HG03045 (cell line): ENCODE results near the gene SPINK7.

Source experiments
- ATAC-seq: cut with Tn5 transposase; IDR thresholded peaks from one replicate; pipeline ENCODE4 v1.9.1; 2021; ENCODE audit warnings: mild to moderate bottlenecking, moderate library complexity; ENCODE audit not compliant: unreplicated experiment

The SPINK7 gene

GRCh38 chr5:148343603-148344487 is 31.6 kb downstream of the SPINK7 start:
- no peak for ATAC-seq

GRCh38 chr5:148347706-148348105 is 35.5 kb downstream of the SPINK7 start:
- no peak for ATAC-seq

DNA sequence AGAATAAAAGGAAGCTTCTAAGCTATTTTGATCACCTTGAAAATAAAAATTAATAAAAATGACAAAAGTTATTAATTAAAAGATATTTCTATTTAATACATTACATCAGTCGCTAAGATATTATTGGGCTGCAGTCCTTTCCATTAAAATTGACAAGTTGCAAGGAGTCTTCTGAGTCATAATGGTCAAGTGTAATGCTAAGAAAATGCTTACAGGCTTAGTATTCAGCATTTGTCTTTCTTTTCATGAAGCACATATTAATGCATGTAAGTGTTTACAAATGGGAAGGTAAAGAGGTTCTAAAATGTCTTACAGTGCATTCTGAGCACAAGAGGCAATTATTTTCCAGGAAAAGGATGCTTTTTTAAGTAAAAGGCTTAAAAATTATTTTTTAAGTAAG is 40.5 kb downstream of the SPINK7 start:
- no peak for ATAC-seq

DNA sequence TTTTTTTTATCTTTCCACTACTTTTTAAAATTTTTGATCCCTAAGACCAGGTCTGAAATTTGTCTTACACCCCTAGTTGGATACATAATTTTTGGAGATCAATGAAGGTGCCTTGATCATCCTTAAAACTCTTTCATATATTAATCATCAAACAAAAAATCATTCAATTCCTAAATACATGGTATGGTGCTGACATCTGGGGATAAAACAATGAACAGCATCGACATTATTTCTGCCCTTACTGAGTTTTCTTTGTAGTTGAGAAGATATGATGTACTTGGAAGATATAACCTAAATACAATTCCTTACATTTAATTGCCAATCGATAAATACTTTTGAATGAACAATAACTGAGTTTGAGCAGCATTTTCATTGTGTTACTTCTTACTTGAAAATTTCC is 41.4 kb downstream of the SPINK7 start:
- ATAC-seq = no peak

DNA sequence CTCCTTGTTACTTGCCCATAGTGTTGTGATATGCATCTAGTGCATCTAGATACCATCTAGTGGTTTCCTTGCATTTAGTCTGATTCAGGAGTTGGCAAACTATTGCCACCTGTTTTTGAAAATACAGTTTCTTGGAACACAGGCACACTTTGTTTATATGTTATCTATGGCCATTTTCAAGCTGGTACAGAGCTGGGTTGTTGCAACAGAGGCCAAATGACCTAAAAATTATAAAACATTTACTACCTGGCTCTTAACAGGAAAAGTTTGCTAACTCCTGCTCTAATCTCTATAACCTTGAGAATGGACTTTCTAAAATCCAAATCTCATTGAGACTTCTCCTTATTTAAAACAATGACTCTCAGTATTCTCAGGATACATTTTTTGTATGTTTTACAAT is 52.1 kb downstream of the SPINK7 start:
- no peak for ATAC-seq
